Measurements from ENCODE around the gene CUL2. TPM values are rescaled to one million over a fixed set of nuclear protein-coding genes. Genes with fewer than 3 reads are reported as not detected.

The CUL2 gene
- total and polyA plus RNA-seq, 10 donors = 7.8 to 37.5 (median 20.5) TPM

DNA sequence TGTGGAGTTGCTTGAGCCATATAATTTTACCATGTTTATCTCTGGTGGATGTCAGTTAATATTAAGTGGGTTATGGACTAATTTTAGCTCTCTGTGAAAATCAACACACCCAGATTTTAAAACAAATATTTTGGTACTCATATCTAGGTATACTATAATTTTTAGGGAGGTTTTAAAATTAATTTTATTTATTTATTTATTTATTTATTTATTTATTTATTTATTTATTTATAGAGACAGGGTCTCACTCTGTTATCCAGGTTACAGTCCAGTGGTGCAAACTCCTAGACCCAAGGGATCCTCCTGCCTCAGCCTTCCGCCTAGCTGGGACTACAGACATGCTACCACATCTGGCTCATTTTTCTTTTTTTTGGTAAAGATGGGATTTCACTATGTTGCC lies 29.2 kb upstream of the CUL2 start:
- TF ChIP-seq, protein P1, sequence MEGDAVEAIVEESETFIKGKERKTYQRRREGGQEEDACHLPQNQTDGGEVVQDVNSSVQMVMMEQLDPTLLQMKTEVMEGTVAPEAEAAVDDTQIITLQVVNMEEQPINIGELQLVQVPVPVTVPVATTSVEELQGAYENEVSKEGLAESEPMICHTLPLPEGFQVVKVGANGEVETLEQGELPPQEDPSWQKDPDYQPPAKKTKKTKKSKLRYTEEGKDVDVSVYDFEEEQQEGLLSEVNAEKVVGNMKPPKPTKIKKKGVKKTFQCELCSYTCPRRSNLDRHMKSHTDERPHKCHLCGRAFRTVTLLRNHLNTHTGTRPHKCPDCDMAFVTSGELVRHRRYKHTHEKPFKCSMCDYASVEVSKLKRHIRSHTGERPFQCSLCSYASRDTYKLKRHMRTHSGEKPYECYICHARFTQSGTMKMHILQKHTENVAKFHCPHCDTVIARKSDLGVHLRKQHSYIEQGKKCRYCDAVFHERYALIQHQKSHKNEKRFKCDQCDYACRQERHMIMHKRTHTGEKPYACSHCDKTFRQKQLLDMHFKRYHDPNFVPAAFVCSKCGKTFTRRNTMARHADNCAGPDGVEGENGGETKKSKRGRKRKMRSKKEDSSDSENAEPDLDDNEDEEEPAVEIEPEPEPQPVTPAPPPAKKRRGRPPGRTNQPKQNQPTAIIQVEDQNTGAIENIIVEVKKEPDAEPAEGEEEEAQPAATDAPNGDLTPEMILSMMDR (IDR thresholded peaks at IDR 0.05 in 8 of 11, conservative IDR thresholded peaks at IDR 0.05 in 3 of 11) = no peak
- TF ChIP-seq POLR2AphosphoS5 (IDR thresholded peaks at IDR 0.05) (no peak), POLR2A (IDR thresholded peaks at IDR 0.05) (no peak)
- Histone ChIP-seq H3K36me3 (no peaks in the 10 kb centered on the region), H3K4me1 (peaks cover 0 to 9% (median 0%) of the 10 kb centered on the region in 6 donors), H3K27ac (no peak overlapping the region), H3K4me3 (no peak overlapping the region), H3K9me3 (no peaks in the 10 kb centered on the region), H3K27me3 (replicated peaks in 1 of 7) (no peaks in the 10 kb centered on the region)
- intact Hi-C loops (cut with DNase I; ENCODE audit: low total_unique reads) = no loop called here
- 90 to 100% (median 94%) methylated on average over 1 of the region's 1 CpG for WGBS, 5 donors
- DNase-seq = no peak

DNA sequence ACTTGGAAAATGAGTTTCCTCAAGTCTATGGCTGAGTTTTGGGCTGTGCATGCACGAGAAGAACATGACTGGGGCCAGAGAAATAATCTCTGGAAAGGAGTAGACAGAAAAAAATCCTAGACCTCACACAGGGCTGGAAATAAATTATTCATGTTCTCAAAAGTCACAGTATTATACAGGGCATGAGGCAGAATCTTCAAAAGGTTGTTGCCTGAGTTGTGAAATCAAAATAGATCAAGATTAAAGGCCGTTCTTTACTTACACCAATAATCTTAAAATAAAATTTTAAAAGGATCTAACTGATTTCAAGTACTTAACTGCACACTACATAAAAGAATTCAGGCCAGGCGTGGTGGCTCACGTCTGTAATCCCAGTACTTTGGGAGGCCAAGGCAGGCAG lies 22.4 kb upstream of the CUL2 start:
- Histone ChIP-seq H3K36me3 (no peaks in the 10 kb centered on the region), H3K27ac (no peak overlapping the region), H3K4me3 (no peak overlapping the region), H3K27me3 (replicated peaks in 1 of 7) (no peaks in the 10 kb centered on the region), H3K4me1 (no peaks in the 10 kb centered on the region), H3K9me3 (no peaks in the 10 kb centered on the region)
- TF ChIP-seq POLR2A (IDR thresholded peaks at IDR 0.05) (no peak), POLR2AphosphoS5 (IDR thresholded peaks at IDR 0.05) (no peak)
- TF ChIP-seq, protein P1 (IDR thresholded peaks at IDR 0.05 in 8 of 11, conservative IDR thresholded peaks at IDR 0.05 in 3 of 11) = no peak
- intact Hi-C loops (cut with DNase I; ENCODE audit: low total_unique reads) = no loop called here
- 77 to 88% (median 84%) methylated on average over 4 of the region's 4 CpGs for WGBS, 5 donors
- no peak for DNase-seq

DNA sequence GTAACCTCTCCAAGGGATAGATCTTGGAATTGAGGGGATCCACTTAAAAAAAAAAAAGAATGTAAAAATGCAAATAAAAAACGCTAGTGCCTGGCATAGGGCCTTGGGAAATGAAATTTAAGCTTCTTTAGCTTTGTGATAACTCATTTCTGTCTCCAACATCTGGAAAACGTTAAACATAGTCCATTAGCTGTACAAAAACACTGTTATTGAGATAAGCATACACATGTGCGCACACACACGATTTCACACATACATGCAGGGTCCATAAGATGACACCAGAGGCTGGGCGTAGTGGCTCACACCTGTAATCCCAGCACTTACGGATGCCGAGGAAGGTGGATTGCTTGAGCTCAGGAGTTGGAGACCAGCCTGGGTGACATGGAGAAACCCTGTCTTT lies 13.7 kb upstream of the CUL2 start:
- Histone ChIP-seq H3K4me3 (no peak overlapping the region), H3K36me3 (no peaks in the 10 kb centered on the region), H3K27me3 (replicated peaks in 1 of 7) (no peaks in the 10 kb centered on the region), H3K4me1 (no peaks in the 10 kb centered on the region), H3K9me3 (no peaks in the 10 kb centered on the region), H3K27ac (no peak overlapping the region)
- DNase-seq = no peak
- no peak for TF ChIP-seq POLR2AphosphoS5 (IDR thresholded peaks at IDR 0.05)
- no peak for TF ChIP-seq POLR2A (IDR thresholded peaks at IDR 0.05)
- TF ChIP-seq, protein P1 (IDR thresholded peaks at IDR 0.05 in 8 of 11, conservative IDR thresholded peaks at IDR 0.05 in 3 of 11) = no peak
- intact Hi-C loops (cut with DNase I; ENCODE audit: low total_unique reads) = no loop called here
- WGBS, 5 donors = 75 to 86% (median 78%) methylated on average over 6 to 7 of the region's 7 CpGs

DNA sequence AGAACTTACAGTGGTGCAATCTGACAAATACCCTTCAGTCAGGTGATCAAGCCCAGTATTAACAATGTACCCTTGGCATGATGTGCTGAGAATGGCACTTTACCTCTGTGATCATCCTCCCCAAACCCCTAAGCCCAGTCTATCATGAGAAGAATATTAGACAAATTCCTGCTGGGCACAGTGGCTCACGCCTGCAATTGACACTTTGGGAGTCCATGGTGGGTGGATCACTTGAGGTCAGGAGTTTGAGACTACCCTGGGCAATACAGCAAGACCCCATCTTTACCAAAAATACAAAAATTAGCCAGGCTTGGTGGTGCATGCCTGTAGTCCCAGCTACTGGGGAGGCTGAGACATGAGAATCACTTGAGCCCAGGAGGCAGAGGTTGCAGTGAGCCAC lies 7.4 kb upstream of the CUL2 start:
- intact Hi-C loops (cut with DNase I; ENCODE audit: low total_unique reads) = no loop called here
- Histone ChIP-seq H3K9me3 (peaks cover 0 to 6% (median 0%) of the 10 kb centered on the region in 8 donors), H3K4me3 (no peak overlapping the region), H3K4me1 (no peaks in the 10 kb centered on the region), H3K36me3 (no peaks in the 10 kb centered on the region), H3K27ac (no peak overlapping the region), H3K27me3 (replicated peaks in 1 of 7) (peaks cover 0 to 29% (median 0%) of the 10 kb centered on the region in 7 donors)
- TF ChIP-seq, protein P1 (IDR thresholded peaks at IDR 0.05 in 8 of 11, conservative IDR thresholded peaks at IDR 0.05 in 3 of 11) = no peak
- TF ChIP-seq POLR2A (IDR thresholded peaks at IDR 0.05) = no peak
- no peak for TF ChIP-seq POLR2AphosphoS5 (IDR thresholded peaks at IDR 0.05)
- WGBS, 5 donors = 75 to 90% (median 82%) methylated on average over 1 of the region's 1 CpG
- DNase-seq = no peak

All from spleen (tissue), 11 donors.